ENCODE results near the gene CRACDL.
"Not testable (repeated sequence)": the region's sequence is repeated elsewhere in the genome, so short reads cannot be mapped to it uniquely, and the experiment has no call there.

Gene CRACDL

DNA sequence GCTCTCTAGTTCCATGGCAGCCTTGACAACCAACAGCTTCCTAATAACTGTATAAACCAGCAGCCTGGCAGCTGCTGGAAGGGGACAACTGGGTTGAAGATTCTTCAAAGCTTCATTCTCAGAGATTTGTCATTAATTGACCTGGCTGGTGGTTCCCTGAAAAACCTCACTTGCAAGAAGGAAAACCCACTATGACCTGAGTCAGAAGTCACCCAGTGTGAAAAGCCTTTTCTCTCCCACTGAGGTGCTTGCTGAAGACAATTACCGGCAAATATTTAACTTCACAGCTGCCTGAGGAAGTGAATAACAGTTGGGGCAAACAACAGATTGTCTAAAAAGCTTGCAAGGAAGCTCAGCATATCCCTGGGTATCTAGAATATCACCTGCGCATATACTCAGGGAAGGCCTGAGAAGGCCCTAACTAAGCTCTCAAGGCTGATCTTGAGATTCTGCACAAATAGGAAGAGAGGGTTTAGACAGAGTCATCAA is 49.9 kb downstream of the CRACDL start:
- DNase-seq = no peak

GRCh38 chr2:98884658-98885057 is 51.4 kb downstream of the CRACDL start:
- no peak for DNase-seq

DNA sequence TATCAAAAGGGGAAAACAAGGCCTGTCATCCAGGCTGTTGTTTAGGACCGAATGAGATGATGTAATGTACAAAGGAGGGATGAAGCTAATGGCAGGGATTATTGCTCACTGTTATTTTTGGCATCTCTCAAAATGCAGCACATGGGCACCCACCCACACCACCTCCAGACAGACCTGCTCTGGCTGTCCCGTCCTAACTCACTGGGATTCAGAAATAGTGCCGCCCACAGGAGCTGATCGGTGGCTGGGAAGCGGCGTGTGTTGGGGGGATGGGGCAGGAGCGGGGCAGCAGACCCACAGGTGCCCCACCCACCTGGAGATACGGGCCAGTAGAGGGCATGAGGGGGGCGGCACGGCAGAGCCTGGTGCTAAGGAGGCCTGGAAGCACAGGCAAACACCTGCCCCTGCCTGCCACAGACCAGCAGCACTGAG is 52.2 kb downstream of the CRACDL start:
- peak in 26 of 56 donors; percentile 11 to 76 (median 38) for DNase-seq

DNA sequence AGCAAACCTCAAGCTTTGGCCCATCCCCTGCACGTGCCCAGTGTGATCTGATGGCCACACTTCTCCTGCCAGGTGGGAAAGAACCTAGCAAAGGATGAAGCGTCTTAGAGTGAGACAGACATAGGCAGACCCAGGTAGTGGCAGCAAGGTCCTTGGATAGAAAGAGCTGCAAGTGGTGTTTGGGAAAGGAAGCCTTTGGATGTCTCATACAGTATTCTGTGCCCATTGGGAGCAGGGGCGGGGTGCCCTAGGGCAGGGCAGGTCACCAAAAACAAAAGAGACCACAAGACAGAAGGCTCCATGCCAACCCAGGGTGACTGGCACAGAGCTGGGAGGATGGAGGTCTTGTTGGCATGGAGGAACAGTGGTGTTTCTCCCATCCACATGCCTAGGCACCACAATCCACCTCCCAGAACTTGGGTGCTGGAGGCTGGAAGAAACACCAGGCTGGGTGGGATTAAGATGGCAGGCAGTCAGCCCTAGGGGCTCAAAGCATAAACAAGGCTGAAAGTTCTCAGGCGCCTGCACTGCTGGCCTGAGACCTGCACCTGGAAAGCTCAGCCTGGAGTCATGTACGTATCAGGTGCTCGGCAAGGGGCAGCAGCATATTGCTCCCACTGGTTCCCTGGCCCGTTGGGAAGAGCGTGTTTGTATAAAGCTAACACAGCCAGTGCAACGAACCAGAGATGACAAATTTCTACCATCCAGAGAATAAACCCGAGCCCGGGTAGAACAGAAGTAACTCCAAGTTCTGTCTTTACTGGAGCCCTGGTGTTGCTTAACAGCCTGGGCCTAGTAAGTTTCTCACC is 52.9 kb downstream of the CRACDL start:
- no peak for DNase-seq

- no peak for DNase-seq
Measured at GRCh38 chr2:98882368-98882767, 53.7 kb downstream of the CRACDL start.

DNA sequence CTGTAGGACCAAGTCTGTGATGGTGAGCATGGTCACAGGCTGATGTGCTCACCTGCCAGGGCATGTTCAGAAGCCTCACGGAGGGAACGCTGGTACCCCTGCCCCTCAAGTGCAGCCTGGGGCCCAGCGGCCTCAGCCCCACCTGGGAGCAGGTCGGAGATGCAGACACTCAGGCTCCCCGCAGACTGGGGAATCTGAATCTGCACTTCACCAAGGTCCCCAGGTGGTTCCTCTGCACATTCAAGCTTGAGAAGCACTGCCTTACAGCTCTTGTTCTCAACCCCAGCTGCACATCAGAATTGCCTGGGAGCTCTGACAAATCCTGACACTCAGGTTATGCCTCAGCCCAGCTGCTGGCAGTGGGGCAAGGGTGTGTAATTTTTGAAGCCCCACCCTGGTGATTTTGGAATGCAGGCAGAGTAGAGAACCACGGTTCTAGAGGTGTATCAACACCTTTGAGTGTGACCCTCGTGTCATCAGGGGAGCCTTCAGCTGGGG is 54.8 kb downstream of the CRACDL start:
- DNase-seq = no peak

DNA sequence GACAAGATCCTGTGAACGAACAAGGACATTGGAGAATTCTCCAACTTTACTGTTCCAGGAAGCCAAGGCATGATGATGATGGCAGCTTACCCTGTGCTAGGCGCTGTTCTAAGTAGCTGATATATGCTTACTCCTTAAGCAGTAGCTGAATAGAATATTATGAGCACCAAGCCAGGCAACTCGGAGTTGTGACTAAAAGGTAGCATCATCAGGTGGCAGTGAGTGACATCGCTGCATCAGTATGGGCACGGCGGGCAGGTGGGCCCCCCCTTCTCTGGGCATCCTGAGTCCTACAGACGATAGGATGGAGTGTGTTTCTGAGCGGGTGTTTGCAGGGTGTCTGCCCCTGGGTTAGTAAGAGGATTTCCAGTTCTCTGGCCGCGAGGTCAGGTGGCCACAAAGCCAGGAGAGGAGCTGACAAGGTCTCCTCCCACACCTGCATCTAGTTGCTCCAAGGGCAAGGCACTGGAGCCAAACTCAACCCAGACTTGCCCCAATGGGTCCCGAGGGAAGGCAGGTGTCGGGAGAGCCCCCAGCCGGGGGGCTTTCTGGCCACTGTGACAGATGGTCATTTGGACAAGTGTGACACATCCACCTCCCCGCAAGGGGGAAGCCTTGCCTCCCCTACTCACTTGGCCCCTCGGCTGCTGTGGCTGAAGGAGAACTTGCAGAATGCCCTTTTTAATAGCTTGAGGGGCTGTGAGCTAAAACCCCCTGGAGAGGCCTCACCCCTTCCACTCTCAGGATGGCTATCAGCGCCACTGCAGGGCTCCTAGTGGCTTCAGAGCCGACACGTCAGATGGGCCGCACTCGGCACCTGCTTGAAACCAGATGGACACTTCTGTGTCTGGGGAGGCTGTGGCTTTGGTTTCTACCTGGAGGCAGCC is 55.5 kb downstream of the CRACDL start:
- DNase-seq = no peak

DNA sequence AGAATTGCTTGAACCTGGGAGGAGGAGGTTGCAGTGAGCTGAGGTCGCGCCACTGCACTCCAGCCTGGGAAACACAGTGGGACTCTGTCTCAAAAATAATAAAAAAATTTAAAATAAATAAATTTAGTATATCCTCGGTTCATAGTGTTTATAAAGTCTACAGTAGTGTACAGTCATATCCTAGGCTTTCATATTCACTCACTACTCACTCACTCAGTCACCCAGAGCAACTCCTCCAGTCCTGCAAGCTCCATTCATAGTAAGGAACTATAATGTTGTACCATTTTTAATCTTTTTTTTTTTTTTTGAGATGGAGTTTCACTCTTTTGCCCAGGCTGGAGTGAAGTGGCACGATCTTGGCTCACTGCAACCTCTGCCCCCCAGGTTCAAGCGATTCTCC is 58.4 kb downstream of the CRACDL start:
- not testable (repeated sequence) for DNase-seq

DNA sequence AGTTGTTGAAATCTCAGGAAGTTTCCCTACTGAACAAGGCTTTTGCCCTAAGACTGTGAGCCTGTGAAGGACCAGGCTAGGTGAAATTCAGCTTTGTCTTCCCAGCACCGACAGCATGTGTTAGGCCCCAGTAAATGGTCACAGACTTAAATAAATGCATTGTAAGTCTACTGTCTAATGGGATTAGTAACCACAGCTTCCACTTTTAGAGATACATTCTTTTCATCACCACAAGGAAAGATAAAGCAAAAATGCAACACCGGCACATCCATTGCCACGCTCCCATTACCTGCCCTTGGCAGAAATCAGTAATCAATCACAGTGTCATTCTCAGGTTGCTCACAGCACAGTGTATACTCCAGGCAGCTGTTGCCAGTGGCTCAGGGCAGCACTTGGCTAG is 59.3 kb downstream of the CRACDL start:
- no peak for DNase-seq

GRCh38 chr2:98875746-98876145 is 60.3 kb downstream of the CRACDL start:
- no peak for DNase-seq

DNA sequence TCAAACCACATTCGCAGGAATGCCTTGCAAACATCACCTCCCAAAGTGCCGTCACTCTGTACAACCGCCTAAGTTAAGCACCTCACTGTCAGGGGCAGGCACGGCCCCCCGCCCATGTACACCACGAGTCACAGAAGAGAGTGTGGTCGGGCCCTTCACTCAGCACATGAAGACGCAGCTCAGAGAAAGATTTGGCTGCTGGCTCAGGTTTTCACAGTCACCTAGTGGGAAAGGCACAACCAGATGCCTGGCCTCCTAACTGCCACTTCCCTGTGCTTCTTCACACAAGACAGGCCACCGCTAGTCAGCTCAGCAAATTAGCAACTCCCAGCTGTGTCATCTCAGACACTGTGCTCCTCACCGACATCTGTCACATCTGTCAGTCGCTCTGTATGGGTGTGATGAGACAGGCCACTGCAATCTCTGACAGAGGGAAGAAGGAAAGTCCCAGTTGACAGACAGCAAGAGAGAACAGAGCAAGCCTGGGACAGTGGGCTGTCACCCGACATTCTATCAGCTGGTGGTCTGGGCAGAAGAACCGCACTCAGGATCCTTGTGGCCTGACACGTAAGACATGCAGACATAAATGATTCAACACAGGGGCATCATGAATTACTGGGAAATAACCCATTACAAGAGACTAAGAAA is 60.8 kb downstream of the CRACDL start:
- no peak for DNase-seq

DNA sequence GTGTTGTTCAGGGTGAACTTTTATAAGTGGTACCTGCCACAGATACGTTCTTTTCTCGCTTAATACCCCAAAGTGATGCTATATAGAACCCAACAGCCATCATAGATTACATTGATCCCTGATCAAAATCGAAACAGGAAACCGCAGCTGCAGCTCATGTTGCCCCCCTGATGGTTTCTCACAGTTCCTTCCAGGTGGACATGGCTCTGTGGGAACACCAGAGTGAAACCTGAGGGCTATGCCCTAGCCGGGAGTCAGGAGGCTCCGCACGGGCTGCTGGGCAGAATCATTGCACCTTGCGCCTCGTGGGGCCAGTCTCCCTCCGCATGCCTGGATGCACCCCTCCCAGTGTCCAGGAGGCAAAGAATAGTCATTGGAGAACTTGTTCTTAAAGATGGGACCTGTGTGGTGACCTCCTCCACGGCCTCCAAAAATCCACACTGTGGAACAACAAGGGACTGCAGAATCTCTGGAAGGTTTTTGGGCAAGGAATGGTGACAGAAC is 61.8 kb downstream of the CRACDL start:
- no peak for DNase-seq

GRCh38 chr2:98872526-98872925 is 63.5 kb downstream of the CRACDL start:
- no peak for DNase-seq

- DNase-seq = no peak
Measured at GRCh38 chr2:98871506-98871905, 64.5 kb downstream of the CRACDL start.

GRCh38 chr2:98870516-98871158 is 65.4 kb downstream of the CRACDL start:
- no peak for DNase-seq

DNA sequence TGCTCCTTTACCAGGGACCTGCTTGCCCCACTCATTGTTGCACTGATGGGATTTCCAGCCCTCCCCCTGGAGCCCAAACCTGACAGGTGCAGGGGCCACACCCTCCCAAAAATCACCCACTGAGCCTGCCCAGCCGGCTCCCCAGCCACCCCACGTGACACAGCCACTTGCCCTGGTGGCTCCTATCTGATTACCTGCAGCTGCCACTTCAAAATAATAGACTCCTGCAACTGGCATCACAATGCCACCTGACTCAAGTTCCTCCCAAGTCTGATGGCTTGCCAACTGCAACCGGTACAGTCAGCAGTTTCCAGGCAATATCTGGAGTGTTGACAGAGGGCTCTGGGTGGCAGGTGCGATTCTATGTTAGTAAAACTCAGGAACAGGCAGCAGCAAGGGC is 66.2 kb downstream of the CRACDL start:
- no peak for DNase-seq

GRCh38 chr2:98869272-98869641 is 66.8 kb downstream of the CRACDL start:
- no peak for DNase-seq

DNA sequence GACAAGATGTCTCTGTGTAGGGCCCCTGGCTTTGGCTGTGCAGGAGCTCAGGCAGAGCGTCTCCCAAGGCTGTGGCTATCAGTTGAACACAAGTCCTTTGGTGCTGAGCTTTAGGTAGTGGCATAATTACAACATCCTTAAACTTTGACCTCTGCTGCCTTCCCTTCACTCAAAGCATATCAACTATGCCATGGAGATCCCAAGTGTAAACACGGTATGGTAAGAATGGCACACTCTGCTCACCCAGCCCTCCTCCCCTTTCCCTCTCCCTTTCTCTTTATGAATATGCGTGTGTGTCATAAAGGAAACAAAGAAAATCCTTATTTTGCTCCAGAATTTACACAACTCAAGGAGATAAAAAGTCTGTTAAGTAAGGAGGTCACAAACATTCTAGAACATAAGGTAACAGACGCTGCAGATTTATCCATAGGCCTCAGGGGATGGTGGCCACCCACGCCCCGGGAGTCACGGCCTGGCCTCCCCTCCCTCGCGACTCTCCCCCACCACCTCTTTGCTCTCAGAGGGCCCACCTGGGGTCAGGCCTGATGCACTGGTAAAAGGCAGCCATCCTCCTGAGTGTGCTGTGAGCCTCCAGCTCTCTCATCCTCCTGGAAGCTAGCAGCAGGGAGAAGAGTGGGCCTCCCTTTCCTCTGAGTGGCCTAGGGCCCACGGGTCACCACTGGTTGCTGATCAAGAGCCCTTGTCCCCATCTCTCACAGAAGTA is 67.3 kb downstream of the CRACDL start:
- DNase-seq = no peak

- no peak for DNase-seq
Measured at GRCh38 chr2:98867539-98868309, 68.3 kb downstream of the CRACDL start.
